Astrocyte (in vitro differentiated cells and primary cell): Measurements from ENCODE around the gene RMDN3. TPM values are rescaled to one million over a fixed set of nuclear protein-coding genes. Genes with fewer than 3 reads are reported as not detected.

Experiments used
- DNase-seq: peaks from one replicate; pipeline ENCODE4 v3.0.0-alpha.2; 2010; ENCODE audit warnings: low read depth
- FAIRE-seq: peaks from 2 replicates; lab custom pipeline; 2011; peaks lifted over from hg19 to GRCh38; lab: Jason Lieb, UNC
- H2AFZ ChIP-seq: 2 replicates; pipeline ENCODE4 v1.6.0; 2012; ENCODE audit warnings: low read depth, low read length, inconsistent platforms
- H3K27ac ChIP-seq: 2 replicates; pipeline ENCODE4 v1.5.1; 2011; ENCODE audit warnings: low read depth, low read length, inconsistent platforms
- H3K27me3 ChIP-seq: 2 replicates; pipeline ENCODE4 v1.6.0; 2011; ENCODE audit warnings: low read length, inconsistent platforms; ENCODE audit not compliant: insufficient read depth
- H3K36me3 ChIP-seq: 2 replicates; pipeline ENCODE4 v1.5.1; 2011; ENCODE audit warnings: low read length, inconsistent platforms; ENCODE audit not compliant: insufficient read depth
- H3K4me1 ChIP-seq: 2 replicates; pipeline ENCODE4 v1.5.1; 2011; ENCODE audit warnings: low read length, inconsistent platforms; ENCODE audit not compliant: insufficient read depth
- H3K4me2 ChIP-seq: 2 replicates; pipeline ENCODE4 v1.6.0; 2012; ENCODE audit warnings: low read length, inconsistent platforms
- H3K4me3 ChIP-seq: 2 replicates; pipeline ENCODE4 v1.5.1; 2011; ENCODE audit warnings: low read depth, mild to moderate bottlenecking, low read length, inconsistent platforms; ENCODE audit not compliant: insufficient read depth
- H3K79me2 ChIP-seq: 2 replicates; pipeline ENCODE4 v1.6.0; 2012; ENCODE audit warnings: mild to moderate bottlenecking, low read length, inconsistent platforms; ENCODE audit not compliant: insufficient read depth
- H3K9ac ChIP-seq: 2 replicates; pipeline ENCODE4 v1.6.0; 2012; ENCODE audit warnings: mild to moderate bottlenecking, low read length, inconsistent platforms
- H3K9me3 ChIP-seq: 2 replicates; pipeline ENCODE4 v1.5.1; 2012; ENCODE audit warnings: low read depth, mild to moderate bottlenecking, low read length, inconsistent platforms; ENCODE audit not compliant: insufficient read depth
- H4K20me1 ChIP-seq: 2 replicates; pipeline ENCODE4 v1.6.0; 2012; ENCODE audit warnings: low read length, inconsistent platforms; ENCODE audit not compliant: insufficient read depth
- H3K27ac Mint-ChIP-seq: one replicate; pipeline ENCODE4 v1.8.0; 2021; ENCODE audit warnings: mild to moderate bottlenecking, mixed read lengths; ENCODE audit not compliant: unreplicated experiment
- H3K27me3 Mint-ChIP-seq: one replicate; pipeline ENCODE4 v1.8.0; 2021; ENCODE audit warnings: low read depth, mixed read lengths; ENCODE audit not compliant: unreplicated experiment
- H3K36me3 Mint-ChIP-seq: one replicate; pipeline ENCODE4 v1.8.0; 2021; ENCODE audit warnings: low read depth, mixed read lengths; ENCODE audit not compliant: unreplicated experiment
- H3K4me1 Mint-ChIP-seq: one replicate; pipeline ENCODE4 v1.8.0; 2021; ENCODE audit warnings: low read depth, mixed read lengths; ENCODE audit not compliant: unreplicated experiment
- H3K4me3 Mint-ChIP-seq: one replicate; pipeline ENCODE4 v1.8.0; 2021; ENCODE audit warnings: mild to moderate bottlenecking, moderate library complexity, mixed read lengths; ENCODE audit not compliant: unreplicated experiment
- H3K9me3 Mint-ChIP-seq: one replicate; pipeline ENCODE4 v1.8.0; 2021; ENCODE audit warnings: mild to moderate bottlenecking, mixed read lengths; ENCODE audit not compliant: unreplicated experiment
- EZH2 ChIP-seq: IDR thresholded peaks from 2 replicates; pipeline ENCODE4 v1.6.1; 2012; ENCODE audit warnings: mild to moderate bottlenecking, low read length, inconsistent platforms; ENCODE audit not compliant: insufficient read depth
- total RNA-seq: library from RNA; stranded (reverse); gene quantifications from 2 replicates; pipeline ENCODE4 v1.2.1, GENCODE V29; 2021
- TF ChIP-seq, protein P1 (sequence below): IDR thresholded peaks from 2 replicates; pipeline ENCODE4 v1.5.1; 2011; ENCODE audit warnings: low read depth, mild to moderate bottlenecking, inconsistent platforms, low read length, moderate library complexity; ENCODE audit not compliant: insufficient read depth

RMDN3 gene
- total RNA-seq, 1 donor from 2014 or later: 32.0 TPM

DNA sequence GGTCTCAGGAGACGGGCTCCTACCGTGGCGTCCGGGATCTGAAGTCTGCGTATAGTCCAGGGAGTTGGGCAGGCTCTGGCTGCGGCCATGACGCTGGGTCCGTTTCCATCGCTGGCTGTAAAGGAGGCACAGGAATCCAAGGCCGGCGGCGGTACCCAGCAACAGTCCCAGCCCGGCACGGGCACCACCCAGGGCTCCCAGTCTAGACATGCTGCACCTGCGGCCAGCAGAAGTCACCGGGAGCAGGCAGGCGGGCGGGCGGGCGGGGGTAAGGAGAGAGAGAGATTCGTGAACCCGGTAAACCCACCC is 526 bp downstream of the RMDN3 start:
- H3K4me1 Mint-ChIP-seq: peaks cover 12% of the 10 kb centered on the region
- H3K79me2 ChIP-seq: peaks cover 45% of the 10 kb centered on the region
- H3K4me3 Mint-ChIP-seq: peak overlapping the region; percentile 91
- peaks cover 8% of the 10 kb centered on the region for H3K4me1 ChIP-seq
- no peak for TF ChIP-seq EZH2
- TF ChIP-seq, protein P1, sequence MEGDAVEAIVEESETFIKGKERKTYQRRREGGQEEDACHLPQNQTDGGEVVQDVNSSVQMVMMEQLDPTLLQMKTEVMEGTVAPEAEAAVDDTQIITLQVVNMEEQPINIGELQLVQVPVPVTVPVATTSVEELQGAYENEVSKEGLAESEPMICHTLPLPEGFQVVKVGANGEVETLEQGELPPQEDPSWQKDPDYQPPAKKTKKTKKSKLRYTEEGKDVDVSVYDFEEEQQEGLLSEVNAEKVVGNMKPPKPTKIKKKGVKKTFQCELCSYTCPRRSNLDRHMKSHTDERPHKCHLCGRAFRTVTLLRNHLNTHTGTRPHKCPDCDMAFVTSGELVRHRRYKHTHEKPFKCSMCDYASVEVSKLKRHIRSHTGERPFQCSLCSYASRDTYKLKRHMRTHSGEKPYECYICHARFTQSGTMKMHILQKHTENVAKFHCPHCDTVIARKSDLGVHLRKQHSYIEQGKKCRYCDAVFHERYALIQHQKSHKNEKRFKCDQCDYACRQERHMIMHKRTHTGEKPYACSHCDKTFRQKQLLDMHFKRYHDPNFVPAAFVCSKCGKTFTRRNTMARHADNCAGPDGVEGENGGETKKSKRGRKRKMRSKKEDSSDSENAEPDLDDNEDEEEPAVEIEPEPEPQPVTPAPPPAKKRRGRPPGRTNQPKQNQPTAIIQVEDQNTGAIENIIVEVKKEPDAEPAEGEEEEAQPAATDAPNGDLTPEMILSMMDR: no peak
- peak overlapping the region; percentile 91 for H3K9ac ChIP-seq
- peaks cover 9% of the 10 kb centered on the region for H4K20me1 ChIP-seq
- H3K9me3 Mint-ChIP-seq: no peaks in the 10 kb centered on the region
- peak overlapping the region; percentile 91 for H3K4me3 ChIP-seq
- H3K36me3 Mint-ChIP-seq: peaks cover 2% of the 10 kb centered on the region
- no peaks in the 10 kb centered on the region for H3K9me3 ChIP-seq
- peaks cover 2% of the 10 kb centered on the region for H3K36me3 ChIP-seq
- no peak for FAIRE-seq
- H3K4me2 ChIP-seq: peak overlapping the region; percentile 98
- peak overlapping the region; percentile 88 for H2AFZ ChIP-seq
- peak overlapping the region; percentile 72 for H3K27ac Mint-ChIP-seq
- no peak for DNase-seq
- no peaks in the 10 kb centered on the region for H3K27me3 ChIP-seq
- no peaks in the 10 kb centered on the region for H3K27me3 Mint-ChIP-seq
- peak overlapping the region; percentile 62 for H3K27ac ChIP-seq

- H3K4me2 ChIP-seq: no peak overlapping the region
- H2AFZ ChIP-seq: no peak overlapping the region
- H4K20me1 ChIP-seq: peaks cover 31% of the 10 kb centered on the region
- no peaks in the 10 kb centered on the region for H3K27me3 Mint-ChIP-seq
- H3K27me3 ChIP-seq: no peaks in the 10 kb centered on the region
- no peak overlapping the region for H3K9ac ChIP-seq
- H3K4me1 ChIP-seq: peaks cover 8% of the 10 kb centered on the region
- TF ChIP-seq, protein P1: no peak
- TF ChIP-seq EZH2: no peak
- no peak for FAIRE-seq
- H3K36me3 ChIP-seq: peaks cover 4% of the 10 kb centered on the region
- DNase-seq: no peak
- peaks cover 45% of the 10 kb centered on the region for H3K79me2 ChIP-seq
- peaks cover 2% of the 10 kb centered on the region for H3K36me3 Mint-ChIP-seq
- no peak overlapping the region for H3K4me3 ChIP-seq
- H3K9me3 ChIP-seq: no peaks in the 10 kb centered on the region
- H3K27ac Mint-ChIP-seq: no peak overlapping the region
- peaks cover 12% of the 10 kb centered on the region for H3K4me1 Mint-ChIP-seq
- H3K4me3 Mint-ChIP-seq: no peak overlapping the region
- H3K27ac ChIP-seq: no peak overlapping the region
- no peaks in the 10 kb centered on the region for H3K9me3 Mint-ChIP-seq
These were observed 3.3 kb downstream of the RMDN3 start for GRCh38 chr15:40751745-40752144.

DNA sequence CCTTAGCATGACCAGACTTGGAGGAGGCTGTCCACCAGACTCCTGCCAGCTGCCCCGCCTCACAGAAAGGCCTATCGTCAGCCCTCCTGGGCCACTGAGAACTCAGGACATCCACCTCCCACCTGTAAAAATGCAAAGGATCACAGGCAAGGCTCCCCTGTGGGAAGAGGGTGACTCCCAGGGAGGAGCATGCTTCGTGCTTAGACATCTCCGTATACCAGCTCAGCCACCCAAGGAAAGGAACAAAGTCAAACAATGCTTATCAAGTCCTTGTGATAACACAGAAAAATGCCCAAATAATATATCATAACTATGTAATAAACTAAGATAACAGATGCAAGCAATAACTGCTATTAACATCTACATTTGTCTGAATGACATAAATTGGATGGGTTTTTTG is 4.2 kb downstream of the RMDN3 start:
- Histone ChIP-seq H3K4me2 (no peak overlapping the region), H3K9ac (no peak overlapping the region), H3K4me3 (no peak overlapping the region), H3K9me3 (no peaks in the 10 kb centered on the region), H2AFZ (no peak overlapping the region), H3K79me2 (peaks cover 45% of the 10 kb centered on the region), H3K36me3 (peaks cover 4% of the 10 kb centered on the region), H3K27ac (no peak overlapping the region), H3K27me3 (no peaks in the 10 kb centered on the region), H3K4me1 (peaks cover 8% of the 10 kb centered on the region), H4K20me1 (peaks cover 34% of the 10 kb centered on the region)
- DNase-seq (no peak), FAIRE-seq (no peak)
- Mint-ChIP-seq H3K9me3 (no peaks in the 10 kb centered on the region), H3K27me3 (no peaks in the 10 kb centered on the region), H3K4me3 (no peak overlapping the region), H3K4me1 (peaks cover 12% of the 10 kb centered on the region), H3K36me3 (peaks cover 2% of the 10 kb centered on the region), H3K27ac (no peak overlapping the region)
- TF ChIP-seq, protein P1: no peak
- TF ChIP-seq EZH2: no peak
